Measurements from ENCODE around the gene VAMP5. TPM values are rescaled to one million over a fixed set of nuclear protein-coding genes. Genes with fewer than 3 reads are reported as not detected.

The VAMP5 gene
- total RNA-seq, 1 experiment from 2014 or later: 6.3 TPM

DNA sequence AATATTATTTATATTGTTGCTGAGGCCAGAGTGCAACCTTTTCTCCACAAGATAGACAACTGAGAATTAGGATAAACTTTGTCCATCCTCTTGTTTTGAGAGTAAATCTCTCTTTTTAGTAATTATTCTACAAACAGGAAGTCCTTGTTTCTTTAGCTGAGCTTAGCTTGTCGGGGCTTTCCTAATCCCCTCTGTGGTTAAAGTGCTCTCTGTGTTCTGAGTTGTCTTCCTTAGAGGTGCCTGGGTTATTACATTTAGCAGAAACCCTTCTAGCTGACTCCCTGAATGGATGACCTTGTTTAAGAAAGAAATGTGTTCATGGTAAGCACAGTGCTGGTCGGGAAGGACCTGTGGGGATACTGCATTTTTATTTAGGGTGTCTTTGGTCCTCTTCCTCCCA is 44.4 kb downstream of the VAMP5 start (continued):
- TF ChIP-seq NFYB (CRISPR knock-in tag; conservative IDR thresholded peaks at IDR 0.05; ENCODE audit: low read depth): no peak
- TF ChIP-seq, protein P1, sequence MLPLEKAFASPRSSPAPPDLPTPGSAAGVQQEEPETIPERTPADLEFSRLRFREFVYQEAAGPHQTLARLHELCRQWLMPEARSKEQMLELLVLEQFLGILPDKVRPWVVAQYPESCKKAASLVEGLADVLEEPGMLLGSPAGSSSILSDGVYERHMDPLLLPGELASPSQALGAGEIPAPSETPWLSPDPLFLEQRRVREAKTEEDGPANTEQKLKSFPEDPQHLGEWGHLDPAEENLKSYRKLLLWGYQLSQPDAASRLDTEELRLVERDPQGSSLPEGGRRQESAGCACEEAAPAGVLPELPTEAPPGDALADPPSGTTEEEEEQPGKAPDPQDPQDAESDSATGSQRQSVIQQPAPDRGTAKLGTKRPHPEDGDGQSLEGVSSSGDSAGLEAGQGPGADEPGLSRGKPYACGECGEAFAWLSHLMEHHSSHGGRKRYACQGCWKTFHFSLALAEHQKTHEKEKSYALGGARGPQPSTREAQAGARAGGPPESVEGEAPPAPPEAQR (CRISPR knock-in tag; IDR thresholded peaks at IDR 0.05): no peak
- TF ChIP-seq, protein P2, sequence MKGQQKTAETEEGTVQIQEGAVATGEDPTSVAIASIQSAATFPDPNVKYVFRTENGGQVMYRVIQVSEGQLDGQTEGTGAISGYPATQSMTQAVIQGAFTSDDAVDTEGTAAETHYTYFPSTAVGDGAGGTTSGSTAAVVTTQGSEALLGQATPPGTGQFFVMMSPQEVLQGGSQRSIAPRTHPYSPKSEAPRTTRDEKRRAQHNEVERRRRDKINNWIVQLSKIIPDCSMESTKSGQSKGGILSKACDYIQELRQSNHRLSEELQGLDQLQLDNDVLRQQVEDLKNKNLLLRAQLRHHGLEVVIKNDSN (CRISPR knock-in tag; IDR thresholded peaks at IDR 0.05): no peak
- no peak for TF ChIP-seq IRF2 (CRISPR knock-in tag; IDR thresholded peaks at IDR 0.05; ENCODE audit: borderline replicate concordance, low read depth)
- TF ChIP-seq ZNF219 (CRISPR knock-in tag; IDR thresholded peaks at IDR 0.05; ENCODE audit: borderline replicate concordance): no peak
- no peak for TF ChIP-seq TEAD1 (CRISPR knock-in tag; IDR thresholded peaks at IDR 0.05)
- TF ChIP-seq RORB (CRISPR knock-in tag; IDR thresholded peaks at IDR 0.05): no peak
- no peak for TF ChIP-seq IRF1 (CRISPR knock-in tag; IDR thresholded peaks at IDR 0.05)

- Mint-ChIP-seq H3K27ac (no peak overlapping the region), H3K9me3 (no peaks in the 10 kb centered on the region), H3K27me3 (ENCODE audit: low read depth) (no peaks in the 10 kb centered on the region), H3K4me1 (no peaks in the 10 kb centered on the region), H3K4me3 (no peak overlapping the region), H3K36me3 (peaks cover 80% of the 10 kb centered on the region)
- ATAC-seq (no peak), DNase-seq (ENCODE audit: low spot score) (no peak)
- ChIA-PET POLR2A (no interaction called here), CTCF (interaction anchor here (0.7 kb wide), 1 partner anchor 848 kb away, joined by 4 read pairs; no protein-coding TSS in a partner anchor)
- TF ChIP-seq NR1H2 (CRISPR knock-in tag; IDR thresholded peaks at IDR 0.05) (no peak), ZNF416 (CRISPR knock-in tag; IDR thresholded peaks at IDR 0.05) (no peak), GABPB1 (CRISPR knock-in tag; IDR thresholded peaks at IDR 0.05) (no peak), TEAD1 (CRISPR knock-in tag; IDR thresholded peaks at IDR 0.05) (no peak), KAT7 (CRISPR knock-in tag; IDR thresholded peaks at IDR 0.05; ENCODE audit: borderline replicate concordance) (no peak), ATF6 (CRISPR knock-in tag; IDR thresholded peaks at IDR 0.05) (no peak), TCF7 (CRISPR knock-in tag; IDR thresholded peaks at IDR 0.05; ENCODE audit: low read depth) (no peak), ZNF263 (CRISPR knock-in tag; IDR thresholded peaks at IDR 0.05; ENCODE audit: low read depth) (no peak), AR (CRISPR knock-in tag; IDR thresholded peaks at IDR 0.05) (no peak)
- TF ChIP-seq, protein P3, sequence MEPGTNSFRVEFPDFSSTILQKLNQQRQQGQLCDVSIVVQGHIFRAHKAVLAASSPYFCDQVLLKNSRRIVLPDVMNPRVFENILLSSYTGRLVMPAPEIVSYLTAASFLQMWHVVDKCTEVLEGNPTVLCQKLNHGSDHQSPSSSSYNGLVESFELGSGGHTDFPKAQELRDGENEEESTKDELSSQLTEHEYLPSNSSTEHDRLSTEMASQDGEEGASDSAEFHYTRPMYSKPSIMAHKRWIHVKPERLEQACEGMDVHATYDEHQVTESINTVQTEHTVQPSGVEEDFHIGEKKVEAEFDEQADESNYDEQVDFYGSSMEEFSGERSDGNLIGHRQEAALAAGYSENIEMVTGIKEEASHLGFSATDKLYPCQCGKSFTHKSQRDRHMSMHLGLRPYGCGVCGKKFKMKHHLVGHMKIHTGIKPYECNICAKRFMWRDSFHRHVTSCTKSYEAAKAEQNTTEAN (CRISPR knock-in tag; IDR thresholded peaks at IDR 0.05): no peak
- TF ChIP-seq, protein P4, sequence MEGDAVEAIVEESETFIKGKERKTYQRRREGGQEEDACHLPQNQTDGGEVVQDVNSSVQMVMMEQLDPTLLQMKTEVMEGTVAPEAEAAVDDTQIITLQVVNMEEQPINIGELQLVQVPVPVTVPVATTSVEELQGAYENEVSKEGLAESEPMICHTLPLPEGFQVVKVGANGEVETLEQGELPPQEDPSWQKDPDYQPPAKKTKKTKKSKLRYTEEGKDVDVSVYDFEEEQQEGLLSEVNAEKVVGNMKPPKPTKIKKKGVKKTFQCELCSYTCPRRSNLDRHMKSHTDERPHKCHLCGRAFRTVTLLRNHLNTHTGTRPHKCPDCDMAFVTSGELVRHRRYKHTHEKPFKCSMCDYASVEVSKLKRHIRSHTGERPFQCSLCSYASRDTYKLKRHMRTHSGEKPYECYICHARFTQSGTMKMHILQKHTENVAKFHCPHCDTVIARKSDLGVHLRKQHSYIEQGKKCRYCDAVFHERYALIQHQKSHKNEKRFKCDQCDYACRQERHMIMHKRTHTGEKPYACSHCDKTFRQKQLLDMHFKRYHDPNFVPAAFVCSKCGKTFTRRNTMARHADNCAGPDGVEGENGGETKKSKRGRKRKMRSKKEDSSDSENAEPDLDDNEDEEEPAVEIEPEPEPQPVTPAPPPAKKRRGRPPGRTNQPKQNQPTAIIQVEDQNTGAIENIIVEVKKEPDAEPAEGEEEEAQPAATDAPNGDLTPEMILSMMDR (IDR thresholded peaks at IDR 0.05): no peak
- TF ChIP-seq, protein P5, sequence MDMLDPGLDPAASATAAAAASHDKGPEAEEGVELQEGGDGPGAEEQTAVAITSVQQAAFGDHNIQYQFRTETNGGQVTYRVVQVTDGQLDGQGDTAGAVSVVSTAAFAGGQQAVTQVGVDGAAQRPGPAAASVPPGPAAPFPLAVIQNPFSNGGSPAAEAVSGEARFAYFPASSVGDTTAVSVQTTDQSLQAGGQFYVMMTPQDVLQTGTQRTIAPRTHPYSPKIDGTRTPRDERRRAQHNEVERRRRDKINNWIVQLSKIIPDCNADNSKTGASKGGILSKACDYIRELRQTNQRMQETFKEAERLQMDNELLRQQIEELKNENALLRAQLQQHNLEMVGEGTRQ (CRISPR knock-in tag; IDR thresholded peaks at IDR 0.05): no peak
- TF ChIP-seq, protein P6, sequence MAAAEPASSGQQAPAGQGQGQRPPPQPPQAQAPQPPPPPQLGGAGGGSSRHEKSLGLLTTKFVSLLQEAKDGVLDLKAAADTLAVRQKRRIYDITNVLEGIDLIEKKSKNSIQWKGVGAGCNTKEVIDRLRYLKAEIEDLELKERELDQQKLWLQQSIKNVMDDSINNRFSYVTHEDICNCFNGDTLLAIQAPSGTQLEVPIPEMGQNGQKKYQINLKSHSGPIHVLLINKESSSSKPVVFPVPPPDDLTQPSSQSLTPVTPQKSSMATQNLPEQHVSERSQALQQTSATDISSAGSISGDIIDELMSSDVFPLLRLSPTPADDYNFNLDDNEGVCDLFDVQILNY (CRISPR knock-in tag; IDR thresholded peaks at IDR 0.05): no peak
- TF ChIP-seq, protein P7, sequence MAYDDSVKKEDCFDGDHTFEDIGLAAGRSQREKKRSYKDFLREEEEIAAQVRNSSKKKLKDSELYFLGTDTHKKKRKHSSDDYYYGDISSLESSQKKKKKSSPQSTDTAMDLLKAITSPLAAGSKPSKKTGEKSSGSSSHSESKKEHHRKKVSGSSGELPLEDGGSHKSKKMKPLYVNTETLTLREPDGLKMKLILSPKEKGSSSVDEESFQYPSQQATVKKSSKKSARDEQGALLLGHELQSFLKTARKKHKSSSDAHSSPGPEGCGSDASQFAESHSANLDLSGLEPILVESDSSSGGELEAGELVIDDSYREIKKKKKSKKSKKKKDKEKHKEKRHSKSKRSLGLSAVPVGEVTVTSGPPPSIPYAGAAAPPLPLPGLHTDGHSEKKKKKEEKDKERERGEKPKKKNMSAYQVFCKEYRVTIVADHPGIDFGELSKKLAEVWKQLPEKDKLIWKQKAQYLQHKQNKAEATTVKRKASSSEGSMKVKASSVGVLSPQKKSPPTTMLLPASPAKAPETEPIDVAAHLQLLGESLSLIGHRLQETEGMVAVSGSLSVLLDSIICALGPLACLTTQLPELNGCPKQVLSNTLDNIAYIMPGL (CRISPR knock-in tag; IDR thresholded peaks at IDR 0.05): no peak
These were observed 47.1 kb downstream of the VAMP5 start for GRCh38 chr2:85631316-85631715.
